GM18873 (cell line): ENCODE data around the gene PAK1.

Source experiments
- ATAC-seq: cut with Tn5 transposase; IDR thresholded peaks from one replicate; pipeline ENCODE4 v1.9.1; 2021; ENCODE audit warnings: mild to moderate bottlenecking, moderate library complexity, moderate number of reproducible peaks; ENCODE audit not compliant: unreplicated experiment, low FRiP score

The PAK1 gene

GRCh38 chr11:77475206-77475605, 1.3 kb upstream of the PAK1 start:
- ATAC-seq = no peak

DNA sequence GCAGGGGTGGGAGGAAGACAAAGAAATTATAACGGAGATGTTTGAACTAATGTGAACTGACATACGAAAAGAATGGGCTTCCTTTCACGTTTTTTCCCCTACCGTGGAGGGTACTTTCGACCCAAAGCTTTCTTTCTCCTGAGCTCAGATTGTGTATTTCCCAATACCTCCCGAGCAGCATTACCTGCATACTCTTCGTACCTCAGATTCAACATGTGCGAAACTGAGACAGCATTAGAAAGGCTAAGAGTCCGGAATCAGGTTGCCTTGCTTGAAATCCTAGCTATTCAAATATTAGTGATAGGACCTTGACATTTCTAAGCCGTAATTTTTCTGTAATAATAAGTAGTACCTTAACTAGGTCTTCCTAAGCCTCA, 778 bp upstream of the PAK1 start:
- no peak for ATAC-seq

DNA sequence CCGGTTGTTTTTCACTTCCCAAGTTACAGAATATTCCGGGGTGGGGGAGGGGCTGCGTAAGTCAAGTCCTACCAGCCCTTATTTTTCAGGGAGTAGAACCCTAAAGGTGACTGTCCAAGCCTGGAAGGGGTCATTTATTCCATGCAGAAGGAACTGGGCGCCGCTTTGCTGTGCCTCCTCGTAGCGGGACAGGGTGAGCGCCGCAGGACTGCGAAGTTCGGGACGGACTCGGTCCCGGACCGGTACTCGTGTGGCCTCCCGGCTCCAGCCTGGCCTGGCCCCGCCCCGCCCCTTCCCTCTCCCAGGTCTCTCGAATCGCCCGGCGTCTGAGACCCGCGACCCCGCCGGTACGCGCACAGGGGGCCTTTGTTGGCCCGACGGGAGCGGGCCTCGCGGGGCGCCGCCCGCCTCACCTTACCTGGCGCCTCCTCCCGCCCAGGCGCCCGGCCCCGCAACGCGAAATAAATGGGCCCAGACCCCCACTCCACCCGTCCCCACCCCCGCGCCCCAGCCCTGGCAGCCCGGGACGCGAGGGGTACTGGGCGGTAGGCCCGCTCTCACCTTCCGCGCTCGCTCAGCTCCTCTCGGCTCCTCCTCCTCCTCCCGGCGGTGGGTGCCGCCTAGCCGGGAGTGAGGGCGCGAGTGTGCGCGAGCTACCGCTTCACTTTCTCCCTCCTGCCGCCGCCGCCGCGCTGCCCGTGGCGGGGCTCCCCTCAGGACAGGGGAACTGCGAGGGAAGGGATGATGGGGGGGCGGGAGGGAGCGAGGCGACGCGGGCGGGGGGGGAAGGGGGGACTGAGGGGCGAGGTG, 698 bp downstream of the PAK1 start:
- ATAC-seq = no peak

DNA sequence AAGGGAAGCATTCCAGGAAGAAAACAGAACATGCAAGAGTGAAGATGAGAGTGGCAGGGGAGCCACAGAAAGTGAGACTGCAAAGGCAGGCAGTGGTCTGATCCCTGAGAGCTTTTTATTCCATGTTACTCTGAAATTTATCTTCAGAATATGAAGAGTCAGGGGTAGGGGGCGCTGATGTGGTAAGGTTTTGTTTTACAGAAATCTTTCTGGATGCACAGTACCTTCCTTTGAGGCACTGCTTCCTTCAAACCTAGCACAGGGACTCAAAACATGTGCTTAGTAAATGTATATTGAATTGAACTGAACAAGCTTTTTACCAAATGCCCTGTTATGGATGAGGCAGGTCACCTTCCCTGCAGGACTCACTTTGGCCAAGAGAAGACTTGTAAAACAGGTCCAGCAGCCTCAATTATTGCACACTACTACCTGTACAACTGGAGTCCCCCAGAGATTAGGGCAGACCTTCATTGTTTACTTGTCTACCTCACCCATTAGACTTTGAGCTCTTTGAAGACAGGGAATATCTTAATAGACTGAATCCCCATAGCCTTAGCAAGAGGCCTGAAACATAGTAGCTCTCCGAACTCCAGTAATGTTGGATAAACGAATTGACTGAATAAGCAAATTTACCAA, 2.2 kb downstream of the PAK1 start:
- ATAC-seq = no peak

GRCh38 chr11:77470971-77471370, 2.9 kb downstream of the PAK1 start:
- ATAC-seq = no peak

DNA sequence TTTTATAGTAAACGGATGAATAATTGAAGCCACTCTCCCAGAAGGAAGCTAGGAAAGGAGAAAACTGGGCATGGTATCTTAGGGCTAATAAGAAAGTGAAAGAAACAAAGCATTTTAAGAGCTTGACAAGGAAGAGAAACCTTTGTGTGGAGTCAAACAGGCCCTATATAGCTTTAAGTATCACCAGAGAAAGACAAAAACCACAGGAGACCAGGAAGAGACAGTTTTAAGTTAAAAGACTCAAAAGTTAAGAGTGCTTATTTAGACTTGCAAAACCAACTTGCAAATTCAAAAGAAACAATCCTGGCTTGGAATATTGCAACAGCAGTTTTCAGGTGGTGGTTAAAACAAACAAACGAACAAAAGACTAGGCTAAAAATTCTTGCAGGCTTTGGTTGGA, 3.4 kb downstream of the PAK1 start:
- ATAC-seq = peak; percentile 36

DNA sequence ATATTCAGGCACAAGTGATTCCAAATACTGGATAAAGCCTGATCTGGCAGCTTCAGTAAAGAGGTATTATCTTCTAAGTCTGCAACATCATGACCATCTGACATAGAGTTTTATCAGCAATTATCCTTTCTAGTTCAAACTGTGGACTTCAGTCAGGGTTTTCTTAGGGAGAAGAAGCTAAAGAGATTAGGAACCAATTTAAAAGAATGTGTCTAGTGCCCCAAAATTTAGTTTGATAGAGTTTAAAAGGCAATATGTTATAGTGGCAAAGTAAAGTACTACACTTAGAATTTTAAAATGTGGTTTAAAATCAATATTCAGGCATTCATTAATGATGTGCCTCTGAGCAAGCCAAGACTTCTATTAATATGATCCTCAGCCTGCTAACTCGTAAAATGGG, 5.4 kb downstream of the PAK1 start:
- ATAC-seq = no peak

GRCh38 chr11:77467993-77468392, 5.9 kb downstream of the PAK1 start:
- ATAC-seq = no peak

DNA sequence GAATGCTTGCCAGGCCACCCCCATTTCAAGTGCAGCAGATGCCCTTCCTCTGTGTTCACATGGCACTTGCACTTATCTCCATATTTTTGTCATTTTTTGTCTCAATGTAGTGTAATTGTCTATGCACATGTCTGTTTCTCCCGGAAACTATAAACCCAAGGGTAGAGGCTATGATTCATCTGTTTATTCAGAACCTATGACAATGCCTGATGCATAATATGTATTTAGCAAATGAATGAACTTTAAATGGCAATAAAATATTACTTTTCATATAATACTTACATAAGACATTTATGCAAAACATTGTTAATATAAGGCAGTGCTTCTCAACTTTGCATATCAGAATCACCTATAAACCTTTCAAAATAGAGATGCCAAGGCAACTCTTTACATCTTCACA, 6.7 kb downstream of the PAK1 start:
- no peak for ATAC-seq

DNA sequence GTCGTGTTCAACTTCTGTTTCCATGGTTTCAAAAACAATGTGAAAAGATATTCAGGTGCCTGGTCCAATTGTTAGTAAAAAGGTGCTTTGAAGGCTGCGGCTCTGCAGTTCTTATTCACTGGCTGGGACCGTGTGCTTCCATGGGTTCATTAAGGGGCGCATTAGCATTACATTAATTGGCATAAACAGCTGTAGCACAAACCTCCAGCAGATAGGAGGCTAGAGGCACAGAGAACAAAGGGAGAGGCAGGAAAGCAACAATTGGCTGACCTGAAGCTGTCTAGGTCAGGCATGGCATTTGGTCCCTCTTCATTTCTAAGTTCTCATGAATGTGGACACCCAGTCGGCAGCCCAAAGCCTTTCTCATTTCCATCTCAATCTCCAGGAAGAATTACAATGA, 16.6 kb downstream of the PAK1 start:
- ATAC-seq = peak; percentile 17

DNA sequence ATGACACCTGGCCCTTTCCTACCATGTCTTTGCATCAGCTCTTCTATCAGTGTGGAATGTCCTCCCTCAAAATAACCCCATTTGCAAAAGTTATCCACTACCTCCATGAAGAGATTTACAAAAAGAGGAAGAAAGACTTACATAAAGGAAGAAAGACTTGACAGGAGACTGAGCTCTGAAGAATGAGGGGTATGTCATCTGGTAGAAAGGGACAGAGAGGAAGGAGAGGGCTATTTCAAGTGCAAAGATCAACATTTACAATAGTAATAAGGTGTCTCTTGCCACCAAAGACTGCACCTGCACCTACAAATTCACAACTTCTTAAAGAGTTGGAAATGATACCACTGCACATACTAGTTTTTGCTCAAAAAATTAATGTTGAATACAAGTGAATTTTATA, 18.2 kb downstream of the PAK1 start:
- ATAC-seq = no peak

GRCh38 chr11:77454867-77455655, 18.8 kb downstream of the PAK1 start:
- ATAC-seq = no peak

- no peak for ATAC-seq
Observed at GRCh38 chr11:77450227-77450626, 23.7 kb downstream of the PAK1 start.

GRCh38 chr11:77449784-77450183, 24.1 kb downstream of the PAK1 start:
- ATAC-seq = no peak

GRCh38 chr11:77449060-77449521, 24.8 kb downstream of the PAK1 start:
- peak; percentile 39 for ATAC-seq

GRCh38 chr11:77448269-77448668, 25.6 kb downstream of the PAK1 start:
- no peak for ATAC-seq

- no peak for ATAC-seq
Observed at GRCh38 chr11:77446911-77447629, 26.8 kb downstream of the PAK1 start.

DNA sequence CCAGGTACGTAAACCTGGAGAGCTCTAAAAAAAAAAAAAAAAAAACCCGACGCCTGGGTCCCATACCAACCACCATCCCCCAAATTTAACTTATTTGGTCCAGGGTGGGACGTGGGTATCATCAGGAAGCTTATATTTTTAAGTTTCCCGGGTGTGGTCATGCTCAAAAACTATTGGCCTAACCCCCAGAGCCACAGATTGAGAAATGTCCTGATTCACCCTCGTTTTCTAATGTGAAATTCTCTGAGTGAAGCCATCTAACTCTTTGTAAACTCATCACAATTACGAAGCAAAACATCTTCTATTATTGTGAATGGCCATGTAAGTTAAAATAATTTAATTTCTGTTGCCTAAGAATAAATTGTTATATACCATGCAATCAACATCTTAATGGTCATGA, 29.6 kb downstream of the PAK1 start:
- no peak for ATAC-seq

- peak; percentile 67 for ATAC-seq
Observed at GRCh38 chr11:77442394-77443053, 31.4 kb downstream of the PAK1 start.

DNA sequence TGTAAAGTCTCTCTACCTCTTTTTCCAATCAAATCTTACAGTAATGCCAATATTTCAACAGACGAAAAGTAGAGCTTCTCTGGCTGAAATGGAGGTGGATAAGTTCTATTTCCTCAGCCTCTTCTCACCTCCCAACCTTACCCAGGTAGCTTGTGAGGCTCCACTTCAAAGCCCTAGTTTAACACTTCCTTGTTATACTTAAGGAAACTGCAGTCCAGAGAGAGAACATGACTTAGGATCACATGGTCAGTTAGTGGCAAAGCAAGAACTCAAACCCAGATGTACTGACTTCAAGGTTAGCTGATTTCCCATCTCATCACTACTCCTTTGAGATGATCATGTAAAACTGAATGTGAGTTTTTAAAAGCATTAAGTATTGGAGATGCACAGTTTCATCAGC, 32.5 kb downstream of the PAK1 start:
- no peak for ATAC-seq
